AG04450 (cell line): ENCODE data around the gene GPR27. TPM values are rescaled to one million over a fixed set of nuclear protein-coding genes. Genes with fewer than 3 reads are reported as not detected.
A peak's percentile ranks its signal among the peaks of the same experiment; 100 is the strongest.

ENCODE experiments used
- CTCF ChIA-PET: fragments of 300-600, 350-600 bp; formaldehyde crosslinking; extraction: SDS; loops from one replicate; lab custom pipeline; 2022; ENCODE audit warnings: antibody characterized with exemption, inconsistent platforms; lab: Charles Lee
- POLR2A ChIA-PET: fragments of 350-600 bp; formaldehyde crosslinking; extraction: SDS; loops from one replicate; lab custom pipeline; 2021; ENCODE audit warnings: antibody characterized with exemption, inconsistent platforms; lab: Yijun Ruan, JAX
- DNase-seq: peaks from one replicate; pipeline ENCODE4 v3.0.0-alpha.2; 2011; ENCODE audit warnings: low read depth, low spot score
- H3K27ac ChIP-seq: one replicate; pipeline ENCODE4 v1.5.1; 2012; ENCODE audit warnings: low read depth, low read length, control low read depth
- H3K27me3 ChIP-seq: one replicate; pipeline ENCODE4 v1.6.0; 2012; ENCODE audit warnings: low read length; ENCODE audit not compliant: control insufficient read depth, insufficient read depth
- H3K4me3 ChIP-seq: 2 replicates; pipeline ENCODE4 v1.5.1; 2011; ENCODE audit warnings: mild to moderate bottlenecking, low read depth, low read length, control low read depth
- H3K9me3 ChIP-seq: 2 replicates; pipeline ENCODE4 v1.5.1; 2012; ENCODE audit warnings: low read length; ENCODE audit not compliant: control insufficient read depth, insufficient read depth
- polyA plus RNA-seq: library from polyadenylated mRNA; depleted of rRNA; stranded (reverse); fragments of >200 nt; gene quantifications from 2 replicates; pipeline ENCODE4 v1.2.3, GENCODE V29; 2011
- TF ChIP-seq, protein P1 (sequence below): IDR thresholded peaks from 2 replicates; pipeline ENCODE4 v1.5.1; 2011; ENCODE audit warnings: low read depth, low read length, control low read depth, inconsistent platforms

GPR27 gene
- polyA plus RNA-seq, 1 experiment = not detected

DNA sequence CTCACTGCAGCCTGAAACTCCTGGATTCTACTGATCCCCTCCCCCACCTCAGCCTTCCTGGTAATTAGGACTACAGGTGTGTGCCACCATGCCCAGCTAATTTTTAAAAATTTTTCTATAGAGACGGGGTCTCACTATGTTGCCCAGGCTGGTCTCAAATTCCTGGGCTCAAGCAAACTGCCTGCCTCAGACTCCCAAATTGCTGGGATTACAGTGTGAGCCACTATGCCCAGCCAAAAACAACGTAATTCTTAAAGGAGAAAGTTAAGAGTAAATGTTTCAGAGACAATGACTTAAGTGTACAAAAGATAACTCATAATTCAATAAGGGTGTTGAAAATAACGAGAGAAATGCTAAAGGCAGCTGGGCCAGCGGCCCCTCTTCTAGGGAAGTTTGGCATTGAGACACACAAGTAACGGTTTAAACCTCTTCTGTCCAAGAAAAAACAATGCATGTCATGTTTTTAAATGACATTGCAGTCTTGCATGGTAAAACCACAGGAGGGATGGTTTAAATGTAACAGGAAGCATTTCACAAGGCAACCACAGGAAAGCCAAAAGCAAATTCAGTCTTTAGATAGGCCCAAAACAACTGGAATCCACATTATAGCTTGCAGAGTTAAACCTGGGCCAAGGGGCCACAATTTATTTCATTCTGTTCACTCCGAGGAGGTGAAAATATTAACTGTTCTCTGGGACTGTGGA is 26.2 kb downstream of the GPR27 start:
- no peak overlapping the region for H3K27ac ChIP-seq
- H3K4me3 ChIP-seq = no peak overlapping the region
- CTCF ChIA-PET = no interaction called here
- no peaks in the 10 kb centered on the region for H3K9me3 ChIP-seq
- POLR2A ChIA-PET = no interaction called here
- TF ChIP-seq, protein P1, sequence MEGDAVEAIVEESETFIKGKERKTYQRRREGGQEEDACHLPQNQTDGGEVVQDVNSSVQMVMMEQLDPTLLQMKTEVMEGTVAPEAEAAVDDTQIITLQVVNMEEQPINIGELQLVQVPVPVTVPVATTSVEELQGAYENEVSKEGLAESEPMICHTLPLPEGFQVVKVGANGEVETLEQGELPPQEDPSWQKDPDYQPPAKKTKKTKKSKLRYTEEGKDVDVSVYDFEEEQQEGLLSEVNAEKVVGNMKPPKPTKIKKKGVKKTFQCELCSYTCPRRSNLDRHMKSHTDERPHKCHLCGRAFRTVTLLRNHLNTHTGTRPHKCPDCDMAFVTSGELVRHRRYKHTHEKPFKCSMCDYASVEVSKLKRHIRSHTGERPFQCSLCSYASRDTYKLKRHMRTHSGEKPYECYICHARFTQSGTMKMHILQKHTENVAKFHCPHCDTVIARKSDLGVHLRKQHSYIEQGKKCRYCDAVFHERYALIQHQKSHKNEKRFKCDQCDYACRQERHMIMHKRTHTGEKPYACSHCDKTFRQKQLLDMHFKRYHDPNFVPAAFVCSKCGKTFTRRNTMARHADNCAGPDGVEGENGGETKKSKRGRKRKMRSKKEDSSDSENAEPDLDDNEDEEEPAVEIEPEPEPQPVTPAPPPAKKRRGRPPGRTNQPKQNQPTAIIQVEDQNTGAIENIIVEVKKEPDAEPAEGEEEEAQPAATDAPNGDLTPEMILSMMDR = no peak
- H3K27me3 ChIP-seq = peaks cover 27% of the 10 kb centered on the region
- no peak for DNase-seq

DNA sequence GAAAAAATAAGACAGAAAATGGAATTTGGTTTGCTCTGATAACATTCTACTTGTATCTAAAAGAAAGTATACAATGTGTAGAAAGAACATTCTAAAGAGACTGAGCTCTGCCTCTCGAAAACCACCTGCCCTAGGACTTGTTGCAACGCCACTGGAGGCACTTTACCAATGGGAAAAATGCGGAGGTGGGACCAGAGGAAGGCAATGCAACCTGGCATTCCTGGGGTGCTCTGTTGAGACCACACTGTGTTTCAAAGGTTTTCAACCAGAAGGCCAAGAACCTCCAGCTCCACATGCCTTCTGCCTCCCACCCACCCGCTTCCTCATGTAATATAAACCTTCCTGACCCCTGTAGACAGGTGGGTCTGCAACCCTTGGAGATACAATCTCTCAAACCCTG is 26.8 kb downstream of the GPR27 start:
- CTCF ChIA-PET = no interaction called here
- no peak for DNase-seq
- POLR2A ChIA-PET = no interaction called here

DNA sequence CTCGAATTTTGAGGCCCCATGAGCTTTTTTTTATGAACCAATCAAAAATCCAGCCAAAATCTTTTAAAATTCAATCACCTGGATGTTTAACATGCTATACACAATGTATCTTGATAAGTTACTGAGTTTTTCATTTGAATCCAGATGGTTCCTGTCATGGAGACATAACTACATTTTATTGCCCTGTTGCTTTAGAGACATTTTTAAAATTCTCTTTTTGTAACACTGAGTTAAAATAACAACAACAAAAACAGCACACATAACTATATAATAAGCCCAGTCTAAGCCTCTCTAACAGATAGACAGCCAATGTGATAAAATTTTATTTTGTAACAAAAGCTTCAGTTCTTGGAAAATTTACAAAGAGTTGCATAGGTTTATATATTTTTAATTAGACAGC is 29.5 kb downstream of the GPR27 start:
- no peak for DNase-seq
- POLR2A ChIA-PET = no interaction called here
- no peaks in the 10 kb centered on the region for H3K9me3 ChIP-seq
- H3K27me3 ChIP-seq = peaks cover 45% of the 10 kb centered on the region
- CTCF ChIA-PET = no interaction called here
- TF ChIP-seq, protein P1 = no peak
- no peak overlapping the region for H3K27ac ChIP-seq
- H3K4me3 ChIP-seq = no peak overlapping the region

More for the DNA sequence above, 26.8 kb downstream of the GPR27 start:
- H3K4me3 ChIP-seq = no peak overlapping the region
- H3K27me3 ChIP-seq = peaks cover 29% of the 10 kb centered on the region
- TF ChIP-seq, protein P1 = no peak
- no peak overlapping the region for H3K27ac ChIP-seq
- no peaks in the 10 kb centered on the region for H3K9me3 ChIP-seq

DNA sequence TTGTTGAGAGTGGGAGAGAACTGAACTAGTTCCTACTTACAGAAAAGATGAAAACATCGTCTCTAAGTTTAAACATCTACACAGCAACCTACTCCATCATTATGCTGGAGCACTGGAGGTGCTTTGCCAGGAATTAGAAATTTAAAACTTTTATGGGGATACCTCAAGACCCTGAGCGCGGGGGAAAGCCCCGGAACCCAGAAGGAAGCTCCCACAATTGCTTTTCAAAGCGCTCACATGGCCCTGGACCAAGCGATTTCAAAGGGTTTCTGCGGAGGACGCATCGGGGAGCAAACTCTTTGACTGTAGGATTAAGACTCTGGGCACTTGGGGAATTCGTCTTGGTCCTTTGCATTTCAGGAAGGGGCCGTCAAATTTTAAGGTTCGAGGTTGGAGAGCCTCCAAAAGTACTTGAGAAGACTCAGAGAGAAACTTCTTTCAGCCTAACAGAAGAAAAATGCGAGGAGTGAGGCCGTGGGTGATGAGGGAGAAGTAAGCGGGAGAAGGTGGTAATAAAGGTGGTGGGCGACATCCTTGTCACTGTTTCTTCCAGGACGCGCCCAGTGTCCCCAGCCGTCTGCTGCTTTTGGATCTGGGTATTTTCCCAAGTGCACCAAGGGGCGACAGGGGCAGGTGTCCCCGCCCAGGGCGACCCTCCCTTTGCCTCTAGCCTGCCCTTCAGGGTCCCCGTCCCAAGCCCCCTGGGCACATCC is 30.7 kb downstream of the GPR27 start:
- H3K4me3 ChIP-seq = 0 out of 2 replicates have a peak overlapping the region, but pooled peaks have one; percentile 3
- TF ChIP-seq, protein P1 = no peak
- POLR2A ChIA-PET = no interaction called here
- H3K27me3 ChIP-seq = peaks cover 45% of the 10 kb centered on the region
- no peaks in the 10 kb centered on the region for H3K9me3 ChIP-seq
- CTCF ChIA-PET = no interaction called here
- DNase-seq = no peak
- no peak overlapping the region for H3K27ac ChIP-seq

DNA sequence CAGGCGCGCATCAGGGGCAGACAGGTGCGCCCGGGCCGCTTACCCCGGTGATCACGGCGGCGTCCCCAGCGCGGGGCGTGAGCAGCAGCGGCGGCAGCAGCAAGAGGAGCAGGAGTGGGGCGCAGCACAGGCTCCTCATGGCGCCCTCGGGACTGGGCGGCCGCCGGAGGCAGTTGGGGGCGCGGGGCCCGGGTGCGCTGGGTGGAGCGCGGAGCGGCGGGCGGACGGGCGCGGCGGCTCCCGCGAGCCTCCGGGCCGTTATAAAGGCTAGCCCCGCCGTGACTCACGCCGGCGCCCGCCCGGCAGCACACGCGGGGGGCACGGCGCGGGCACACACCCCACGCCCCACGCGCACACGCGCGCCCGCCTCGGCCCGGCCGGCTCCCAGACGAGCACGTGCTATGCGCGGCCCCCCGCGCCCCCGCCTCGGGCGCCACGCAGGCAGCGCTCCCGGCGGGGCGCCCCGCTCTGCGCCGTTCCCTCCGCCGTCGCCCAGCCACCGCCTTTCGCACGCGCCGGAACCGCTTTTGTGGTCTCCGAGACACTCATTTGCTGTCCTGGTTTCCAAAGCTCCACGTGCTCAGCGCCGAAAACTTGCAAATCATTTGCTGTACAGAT is 31.4 kb downstream of the GPR27 start, which contains the start of gene PROK2:
PROK2 (minus strand) TSS at position 235 of the 618 bp plus-strand sequence; CDS start at position 139, 96 bp downstream.
- Histone ChIP-seq H3K4me3 (0 out of 2 replicates have a peak within 1 kb of the TSS, but pooled peaks have one; percentile 3), H3K9me3 (no peaks in the 10 kb centered on the region), H3K27ac (no peak within 1 kb of the TSS), H3K27me3 (peaks cover 45% of the 10 kb centered on the region)
- CTCF ChIA-PET = no interaction called here
- POLR2A ChIA-PET = no interaction called here
- TF ChIP-seq, protein P1 = no peak
- DNase-seq = no peak
